ENCODE results near the gene VGLL2.

GRCh38 chr6:117267766-117268534, 2.6 kb downstream of the VGLL2 start:
- TF ChIP-seq ARNT (IDR thresholded peaks at IDR 0.05) (no peak), TARDBP (IDR thresholded peaks at IDR 0.05) (no peak), BHLHE40 (IDR thresholded peaks at IDR 0.05; ENCODE audit: borderline replicate concordance) (no peak), SP1 (IDR thresholded peaks at IDR 0.05) (no peak), HDGF (IDR thresholded peaks at IDR 0.05; ENCODE audit: borderline replicate concordance) (no peak), PKNOX1 (IDR thresholded peaks at IDR 0.05) (no peak), LEF1 (IDR thresholded peaks at IDR 0.05; ENCODE audit: borderline replicate concordance) (no peak)

Measured in HEK293T (cell line).